Measurements from ENCODE around the gene SERPINA5. TPM values are rescaled to one million over a fixed set of nuclear protein-coding genes. Genes with fewer than 3 reads are reported as not detected.
A peak's percentile ranks its signal among the peaks of the same experiment; 100 is the strongest.

SERPINA5 gene
- total and polyA plus RNA-seq, 2 of the 13 experiments (the other 11 are each of a cell fraction or from before 2014, with no cell fraction given) = 449 to 498 TPM

GRCh38 chr14:94624537-94625352 lies 43.5 kb downstream of the SERPINA5 start (continued):
- peak; percentile 37; the same call in 1 of the 2 replicates for TF ChIP-seq ZBTB2 (CRISPR knock-in tag; IDR thresholded peaks at IDR 0.05; ENCODE audit: low read depth)
- peak; percentile 67; the same call in 1 of the 2 replicates for TF ChIP-seq ZC3H13 (CRISPR knock-in tag; IDR thresholded peaks at IDR 0.05)
- 0 out of 2 replicates have a peak, but pooled peaks have one; percentile 37 for TF ChIP-seq ZNF780A (CRISPR knock-in tag; IDR thresholded peaks at IDR 0.05)
- no peak for TF ChIP-seq EZH2 (conservative IDR thresholded peaks at IDR 0.05; ENCODE audit: low read depth, low read length)
- TF ChIP-seq MXI1 (IDR thresholded peaks at IDR 0.05; ENCODE audit: borderline replicate concordance, low read depth, low read length) = no peak
- no peak for TF ChIP-seq FLYWCH1 (CRISPR knock-in tag; IDR thresholded peaks at IDR 0.05)
- TF ChIP-seq ZNF12 (CRISPR knock-in tag; IDR thresholded peaks at IDR 0.05) = peak; percentile 9; the same call in 1 of the 2 replicates
- TF ChIP-seq HNRNPH1 (optimal IDR thresholded peaks at IDR 0.05; ENCODE audit: low read depth, low read length) = peak; percentile 60
- peak; percentile 30; the same call in 1 of the 2 replicates for TF ChIP-seq ZNF615 (CRISPR knock-in tag; IDR thresholded peaks at IDR 0.05; ENCODE audit: borderline replicate concordance)
- TF ChIP-seq POLR2AphosphoS2 (IDR thresholded peaks at IDR 0.05; ENCODE audit: low read depth, low read length) = 0 out of 2 replicates have a peak, but pooled peaks have one; percentile 32
- peak; percentile 95 for TF ChIP-seq ZNF629 (CRISPR knock-in tag; conservative IDR thresholded peaks at IDR 0.05)
- 0 out of 2 replicates have a peak, but pooled peaks have one; percentile 16 for TF ChIP-seq ZFY (CRISPR knock-in tag; IDR thresholded peaks at IDR 0.05)
- no peak for TF ChIP-seq SOX13 (IDR thresholded peaks at IDR 0.05)
- TF ChIP-seq SOX13 (CRISPR knock-in tag; conservative IDR thresholded peaks at IDR 0.05 in 1 of 2, IDR thresholded peaks at IDR 0.05 in 1 of 2) = 0 out of 4 replicates have a peak, but pooled peaks of 1 of the 2 experiments have one; percentile 4
- peak; percentile 5; the same call in 1 of the 2 replicates for TF ChIP-seq CHD2 (IDR thresholded peaks at IDR 0.05; ENCODE audit: low read depth, low read length)
- TF ChIP-seq ZNF142 (CRISPR knock-in tag; IDR thresholded peaks at IDR 0.05) = 0 out of 2 replicates have a peak, but pooled peaks have one; percentile 32
- TF ChIP-seq HNRNPL (IDR thresholded peaks at IDR 0.05; ENCODE audit: low read depth, low read length) = no peak; the same call in 1 of the 2 replicates
